ENCODE results near the gene CDC42BPG.
A peak's percentile ranks its signal among the peaks of the same experiment; 100 is the strongest.
"Not testable (repeated sequence)": the region's sequence is repeated elsewhere in the genome, so short reads cannot be mapped to it uniquely, and the experiment has no call there.

The CDC42BPG gene

GRCh38 chr11:64835616-64836447 lies 8.6 kb downstream of the CDC42BPG start:
- no peak for DNase-seq (ENCODE audit: low spot score)

GRCh38 chr11:64834723-64835615 lies 9.5 kb downstream of the CDC42BPG start:
- DNase-seq (ENCODE audit: low spot score) = no peak

GRCh38 chr11:64834031-64834722 lies 10.3 kb downstream of the CDC42BPG start:
- no peak for DNase-seq (ENCODE audit: low spot score)

DNA sequence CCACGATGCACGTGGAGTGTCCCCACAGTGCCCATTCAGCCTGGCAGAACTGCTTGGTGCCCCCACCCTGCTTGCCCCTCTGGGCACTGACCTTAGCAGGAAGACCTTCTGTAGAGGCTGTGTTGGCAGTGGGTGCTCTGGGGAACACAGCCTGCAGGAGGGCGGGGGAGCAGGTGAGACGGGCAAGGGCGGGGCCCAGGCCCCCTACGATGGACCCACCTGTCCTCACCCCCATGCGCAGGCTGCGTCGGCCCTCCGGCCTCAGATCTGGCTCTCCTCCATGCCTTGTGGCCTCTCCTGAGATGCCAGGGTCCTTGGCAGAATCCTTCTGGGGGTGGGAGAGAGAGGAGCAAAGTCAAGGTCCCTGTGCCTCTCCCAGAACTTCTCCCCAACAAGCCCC lies 10.9 kb downstream of the CDC42BPG start:
- no peak for DNase-seq (ENCODE audit: low spot score)

- no peak for DNase-seq (ENCODE audit: low spot score)
Observed at GRCh38 chr11:64833198-64833502, 11.3 kb downstream of the CDC42BPG start.

GRCh38 chr11:64832467-64833197 lies 11.8 kb downstream of the CDC42BPG start:
- no peak for DNase-seq (ENCODE audit: low spot score)

DNA sequence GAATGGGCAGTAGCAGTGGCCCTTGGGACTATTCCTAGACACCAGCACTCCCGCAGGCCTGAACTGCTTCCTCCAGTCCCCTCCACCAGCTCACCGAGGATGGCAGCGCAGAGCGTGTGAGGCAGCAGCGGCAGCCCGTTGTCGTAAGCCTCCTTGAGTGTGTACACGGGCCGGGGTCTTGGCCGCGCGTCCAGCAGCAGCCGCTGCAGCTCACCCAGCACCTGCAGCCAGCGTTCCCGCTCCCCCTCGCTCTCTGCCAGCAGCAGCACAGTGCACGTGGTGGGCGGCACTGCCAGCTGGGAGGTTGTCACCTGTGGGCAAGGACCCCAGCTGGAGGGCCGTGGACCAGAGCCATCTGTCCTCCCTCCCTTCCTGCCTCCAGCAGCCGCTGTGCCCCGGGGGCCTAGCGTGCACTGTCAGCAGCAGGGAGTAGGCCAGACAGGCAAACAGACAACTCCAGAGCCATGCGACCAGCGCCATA lies 13.0 kb downstream of the CDC42BPG start:
- DNase-seq (ENCODE audit: low spot score) = no peak

- no peak for DNase-seq (ENCODE audit: low spot score)
Observed at GRCh38 chr11:64829536-64830251, 14.8 kb downstream of the CDC42BPG start.

GRCh38 chr11:64827451-64827839 lies 17.0 kb downstream of the CDC42BPG start:
- no peak for DNase-seq (ENCODE audit: low spot score)

GRCh38 chr11:64826578-64827450 lies 17.6 kb downstream of the CDC42BPG start:
- DNase-seq (ENCODE audit: low spot score) = no peak

- no peak for DNase-seq (ENCODE audit: low spot score)
Observed at GRCh38 chr11:64826062-64826461, 18.4 kb downstream of the CDC42BPG start.

DNA sequence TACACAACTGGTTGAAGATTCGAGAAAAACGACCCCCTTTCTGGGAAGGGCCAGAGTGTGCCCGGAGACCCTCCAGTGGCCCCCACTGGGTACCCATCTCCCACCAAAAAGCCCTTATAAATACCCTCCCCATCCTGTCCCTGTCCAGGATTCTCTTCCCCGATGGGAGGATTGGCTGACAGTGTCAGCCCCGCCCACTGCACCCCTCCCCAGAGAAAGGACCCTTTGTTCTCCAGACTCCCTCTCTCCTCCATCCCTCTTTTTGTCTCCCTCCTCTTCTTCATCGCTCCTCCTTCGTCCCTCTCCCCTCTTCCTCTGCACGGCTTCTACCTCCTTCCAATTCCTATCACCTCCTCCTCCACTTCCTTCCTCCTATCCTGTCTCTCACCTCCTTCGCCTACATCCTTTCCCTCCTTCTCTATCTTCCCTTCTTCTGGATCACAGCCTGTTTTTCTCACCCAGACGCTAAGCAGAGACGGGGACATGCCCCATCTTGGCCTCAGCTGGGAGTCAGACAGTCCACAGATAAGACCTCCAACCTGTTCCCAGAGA lies 20.8 kb downstream of the CDC42BPG start:
- no peak for DNase-seq (ENCODE audit: low spot score)

DNA sequence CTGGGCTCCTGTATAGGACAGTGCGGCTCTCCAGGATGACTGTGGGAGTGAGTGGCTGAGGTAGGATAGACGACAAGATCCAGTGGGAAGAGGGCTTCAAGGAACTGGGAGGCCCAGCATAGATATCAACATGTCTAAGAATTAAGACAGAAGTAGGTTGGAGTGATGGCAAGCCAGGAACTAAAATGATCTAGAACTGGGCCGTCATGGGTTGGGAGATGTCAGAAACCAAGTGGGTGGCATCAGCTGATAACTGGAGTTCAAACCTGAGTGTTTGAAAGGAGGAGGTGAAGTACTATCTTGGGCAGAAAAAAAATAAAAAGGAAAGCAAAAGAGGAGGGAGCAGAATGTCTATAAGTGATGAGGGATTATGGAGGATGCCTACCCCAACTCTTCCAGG lies 27.0 kb downstream of the CDC42BPG start:
- DNase-seq (ENCODE audit: low spot score) = no peak

DNA sequence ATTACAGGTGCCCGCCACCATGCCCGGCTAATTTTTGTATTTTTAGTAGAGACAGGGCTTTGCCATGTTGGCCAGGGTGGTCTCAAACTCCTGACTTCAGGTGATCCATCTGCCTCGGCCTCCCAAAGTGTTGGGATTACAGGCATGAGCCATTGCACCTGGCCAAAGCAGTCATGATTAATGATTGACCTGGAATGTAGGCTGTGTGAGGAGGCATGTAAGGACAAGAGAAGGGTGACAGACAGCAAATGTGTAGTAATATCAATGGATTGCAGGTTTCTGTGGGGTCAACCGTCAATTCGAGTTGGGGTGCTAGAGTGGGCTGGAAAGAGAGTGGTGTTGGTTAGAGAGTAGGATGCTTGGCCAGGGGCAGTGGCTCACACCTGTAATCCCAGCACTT lies 29.0 kb downstream of the CDC42BPG start:
- not testable (repeated sequence) for DNase-seq (ENCODE audit: low spot score)

DNA sequence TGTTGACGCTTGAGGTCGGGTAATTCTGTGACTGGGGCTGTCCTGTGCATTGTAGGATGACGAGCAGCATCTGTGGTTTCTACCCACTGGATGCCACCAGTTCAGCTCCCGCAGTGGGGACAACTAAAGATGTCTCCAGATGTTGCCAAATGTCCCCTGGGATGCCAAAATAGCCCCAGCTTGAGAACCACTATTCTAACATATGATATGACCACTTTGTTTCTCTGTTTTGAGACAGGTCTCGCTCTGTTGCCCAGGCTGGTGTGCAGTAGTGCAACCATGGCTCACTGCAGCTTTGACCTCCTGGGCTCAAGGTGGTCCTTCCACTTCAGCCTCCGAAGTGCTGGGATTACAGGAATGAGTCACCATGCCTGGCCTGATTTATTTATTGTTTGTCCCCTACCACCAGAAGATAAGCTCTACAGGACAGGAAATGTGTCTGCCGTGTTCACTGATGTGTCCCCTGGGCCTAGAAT lies 29.7 kb downstream of the CDC42BPG start:
- DNase-seq (ENCODE audit: low spot score) = no peak

DNA sequence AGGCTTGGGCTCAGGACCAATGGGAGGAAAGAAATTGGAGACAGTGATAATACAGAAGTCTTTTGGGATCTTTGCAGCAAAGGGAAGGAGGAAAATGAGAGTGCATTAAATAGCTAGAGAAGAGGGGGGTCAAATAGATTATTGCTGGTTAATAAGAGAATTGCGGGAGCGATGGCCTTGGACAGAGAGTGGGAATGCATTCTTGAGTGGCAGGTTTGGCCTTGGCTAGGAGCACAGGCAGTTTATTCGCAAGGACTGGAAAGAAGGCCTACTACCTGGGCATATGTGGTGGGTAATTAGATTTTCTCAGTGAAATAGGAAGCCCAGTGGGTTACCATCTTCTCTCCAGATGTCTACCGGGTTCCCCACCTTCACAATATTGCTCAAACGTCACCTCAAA lies 30.6 kb downstream of the CDC42BPG start:
- DNase-seq (ENCODE audit: low spot score) = no peak

- DNase-seq (ENCODE audit: low spot score) = no peak
Observed at GRCh38 chr11:64810891-64811272, 33.6 kb downstream of the CDC42BPG start.

DNA sequence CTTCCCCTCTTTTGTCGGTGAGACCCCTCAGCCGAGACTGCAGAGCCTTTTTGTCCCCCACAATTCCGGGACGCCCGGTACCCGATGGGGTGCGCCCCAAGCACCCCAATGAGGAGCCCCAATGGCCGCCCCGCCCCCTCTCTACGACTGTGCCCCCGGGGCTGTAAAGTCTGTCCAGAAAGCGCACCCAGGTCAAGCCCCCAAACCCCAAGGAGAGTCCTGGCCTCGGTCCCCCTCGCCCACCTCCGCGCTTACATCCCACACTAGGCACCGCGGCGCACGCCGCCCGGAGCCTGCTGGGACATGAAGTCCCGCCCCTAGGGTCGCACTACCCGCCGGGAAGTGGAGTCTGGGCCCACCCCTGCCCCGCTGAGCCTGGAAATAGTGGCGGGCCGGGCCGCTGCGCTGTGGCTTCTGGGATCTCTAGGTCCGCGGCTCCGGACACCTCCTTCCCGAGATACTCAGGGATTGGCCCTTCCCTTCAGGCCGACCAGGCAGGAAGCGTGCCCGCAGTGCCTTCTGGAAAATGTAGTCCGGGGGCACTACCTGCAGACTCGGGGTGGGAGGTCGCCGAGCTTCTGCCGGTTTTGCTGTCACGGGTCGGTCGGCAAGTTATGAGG lies 34.1 kb downstream of the CDC42BPG start, which contains the start of gene MEN1:
TSS of gene MEN1 (minus strand) at position 281 of the 620 bp plus-strand sequence. CDS start 442 bp downstream, outside the sequence.
- DNase-seq (ENCODE audit: low spot score) = peak; percentile 56

GRCh38 chr11:64809781-64810241 lies 34.6 kb downstream of the CDC42BPG start:
- no peak for DNase-seq (ENCODE audit: low spot score)

Data from hematopoietic multipotent progenitor cell treated with erythropoietin and hydrocortisone succinate and interleukin-3 and kit ligand, for 17 days (in vitro differentiated cells).